ENCODE results near the gene SMIM27. TPM values are rescaled to one million over a fixed set of nuclear protein-coding genes. Genes with fewer than 3 reads are reported as not detected.

Gene SMIM27
- total RNA-seq, 1 donor from 2014 or later = 7.8 TPM

DNA sequence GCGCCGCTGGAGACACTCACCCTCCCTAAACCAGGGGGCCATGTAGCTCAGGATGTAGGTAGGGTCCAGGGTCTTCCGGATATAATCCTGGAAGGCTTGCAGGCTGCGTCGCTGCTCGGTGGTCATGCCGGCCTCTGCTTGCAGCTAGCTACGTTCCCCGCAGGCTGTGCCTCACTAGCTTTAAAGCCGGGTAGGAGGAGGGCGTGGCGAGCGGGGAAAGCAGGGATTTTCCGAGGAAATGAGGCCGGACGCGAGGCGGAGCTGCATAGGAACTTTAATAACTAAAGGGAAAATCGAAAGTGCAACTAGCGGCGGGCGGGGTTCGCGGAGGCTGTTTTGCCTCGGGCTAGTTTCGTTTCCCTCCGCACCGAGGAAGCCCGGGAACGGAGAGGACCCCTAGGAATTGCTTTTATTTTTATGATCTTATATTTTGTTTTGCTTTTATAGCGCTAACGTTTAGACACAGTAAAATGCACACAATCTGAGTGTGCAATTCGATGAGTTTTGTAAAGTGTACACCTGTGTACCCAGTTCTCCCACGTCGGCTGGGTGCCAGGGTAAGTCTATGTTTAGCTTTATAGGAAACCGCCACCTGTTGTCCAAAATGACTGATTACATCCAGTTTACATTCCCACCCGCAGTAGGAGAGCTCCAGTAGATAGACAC is 26.0 kb upstream of the SMIM27 start, which contains the start of gene RIGI:
Gene RIGI, minus strand, starts transcription at position 156 of the 666 bp plus-strand sequence. Its CDS starts 30 bp downstream, at position 126.
- H3K4me1 Mint-ChIP-seq (ENCODE audit: low read depth, unreplicated experiment) = peaks cover 11% of the 10 kb centered on the region
- peak within 1 kb of the TSS; percentile 94 for H3K4me3 Mint-ChIP-seq (ENCODE audit: unreplicated experiment)
- H3K36me3 Mint-ChIP-seq (ENCODE audit: unreplicated experiment) = peaks cover 6% of the 10 kb centered on the region
- TF ChIP-seq, protein P1, sequence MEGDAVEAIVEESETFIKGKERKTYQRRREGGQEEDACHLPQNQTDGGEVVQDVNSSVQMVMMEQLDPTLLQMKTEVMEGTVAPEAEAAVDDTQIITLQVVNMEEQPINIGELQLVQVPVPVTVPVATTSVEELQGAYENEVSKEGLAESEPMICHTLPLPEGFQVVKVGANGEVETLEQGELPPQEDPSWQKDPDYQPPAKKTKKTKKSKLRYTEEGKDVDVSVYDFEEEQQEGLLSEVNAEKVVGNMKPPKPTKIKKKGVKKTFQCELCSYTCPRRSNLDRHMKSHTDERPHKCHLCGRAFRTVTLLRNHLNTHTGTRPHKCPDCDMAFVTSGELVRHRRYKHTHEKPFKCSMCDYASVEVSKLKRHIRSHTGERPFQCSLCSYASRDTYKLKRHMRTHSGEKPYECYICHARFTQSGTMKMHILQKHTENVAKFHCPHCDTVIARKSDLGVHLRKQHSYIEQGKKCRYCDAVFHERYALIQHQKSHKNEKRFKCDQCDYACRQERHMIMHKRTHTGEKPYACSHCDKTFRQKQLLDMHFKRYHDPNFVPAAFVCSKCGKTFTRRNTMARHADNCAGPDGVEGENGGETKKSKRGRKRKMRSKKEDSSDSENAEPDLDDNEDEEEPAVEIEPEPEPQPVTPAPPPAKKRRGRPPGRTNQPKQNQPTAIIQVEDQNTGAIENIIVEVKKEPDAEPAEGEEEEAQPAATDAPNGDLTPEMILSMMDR (IDR thresholded peaks at IDR 0.05; ENCODE audit: partially characterized antibody, unreplicated experiment) = no peak
- peak within 1 kb of the TSS; percentile 28 for H3K27ac Mint-ChIP-seq (ENCODE audit: unreplicated experiment)
- DNase-seq = peak; percentile 75
- peaks cover 4% of the 10 kb centered on the region for H3K9me3 Mint-ChIP-seq (ENCODE audit: unreplicated experiment)
- peaks cover 2% of the 10 kb centered on the region for H3K27me3 Mint-ChIP-seq (ENCODE audit: unreplicated experiment)

DNA sequence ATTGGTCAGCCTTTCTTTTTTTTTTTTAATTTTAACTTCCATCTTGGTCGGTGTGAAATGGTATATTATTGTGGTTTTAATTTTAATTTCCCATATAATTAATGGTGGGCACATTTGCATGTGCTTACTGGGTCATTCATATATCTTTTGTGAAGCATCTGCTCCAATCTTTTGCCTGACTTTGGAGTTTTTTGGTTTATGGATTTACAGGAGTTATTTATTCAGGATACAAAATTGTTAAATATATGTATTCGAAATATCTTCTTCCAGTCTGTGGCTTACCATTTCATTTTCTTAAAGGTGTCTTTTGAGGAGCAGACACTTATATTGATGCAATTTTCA is 25.4 kb upstream of the SMIM27 start:
- peaks cover 4% of the 10 kb centered on the region for H3K9me3 Mint-ChIP-seq (ENCODE audit: unreplicated experiment)
- H3K27ac Mint-ChIP-seq (ENCODE audit: unreplicated experiment) = no peak overlapping the region
- TF ChIP-seq, protein P1 (IDR thresholded peaks at IDR 0.05; ENCODE audit: partially characterized antibody, unreplicated experiment) = no peak

DNA sequence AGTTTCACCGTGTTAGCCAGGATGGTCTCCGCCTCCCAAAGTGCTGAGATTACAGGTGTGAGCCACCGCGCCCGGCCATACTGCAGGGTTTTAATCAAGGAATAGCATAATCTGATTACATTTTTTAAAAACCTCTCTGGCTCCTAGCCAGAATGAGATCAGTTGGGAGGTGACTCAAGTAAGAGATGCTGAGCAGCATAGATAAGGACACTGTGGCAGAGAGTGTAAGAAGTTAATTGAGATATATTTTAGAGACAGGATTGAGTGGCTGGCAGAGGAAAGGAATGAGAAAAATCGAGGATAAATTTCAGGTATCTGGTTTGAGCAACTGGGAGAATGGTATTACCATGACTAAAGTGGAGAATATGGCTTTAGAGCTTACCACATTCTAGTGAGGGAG is 18.8 kb upstream of the SMIM27 start:
- no peak overlapping the region for H3K4me3 Mint-ChIP-seq (ENCODE audit: unreplicated experiment)
- H3K4me1 Mint-ChIP-seq (ENCODE audit: low read depth, unreplicated experiment) = no peaks in the 10 kb centered on the region
- no peak overlapping the region for H3K27ac Mint-ChIP-seq (ENCODE audit: unreplicated experiment)
- no peaks in the 10 kb centered on the region for H3K27me3 Mint-ChIP-seq (ENCODE audit: unreplicated experiment)
- DNase-seq = no peak
- peaks cover 4% of the 10 kb centered on the region for H3K36me3 Mint-ChIP-seq (ENCODE audit: unreplicated experiment)
- TF ChIP-seq, protein P1 (IDR thresholded peaks at IDR 0.05; ENCODE audit: partially characterized antibody, unreplicated experiment) = no peak
- no peaks in the 10 kb centered on the region for H3K9me3 Mint-ChIP-seq (ENCODE audit: unreplicated experiment)

More for the DNA sequence above, 25.4 kb upstream of the SMIM27 start:
- peaks cover 2% of the 10 kb centered on the region for H3K27me3 Mint-ChIP-seq (ENCODE audit: unreplicated experiment)
- peaks cover 8% of the 10 kb centered on the region for H3K36me3 Mint-ChIP-seq (ENCODE audit: unreplicated experiment)
- peaks cover 11% of the 10 kb centered on the region for H3K4me1 Mint-ChIP-seq (ENCODE audit: low read depth, unreplicated experiment)
- peak overlapping the region; percentile 94 for H3K4me3 Mint-ChIP-seq (ENCODE audit: unreplicated experiment)
- no peak for DNase-seq

- TF ChIP-seq, protein P1 (IDR thresholded peaks at IDR 0.05; ENCODE audit: partially characterized antibody, unreplicated experiment) = no peak
- H3K27ac Mint-ChIP-seq (ENCODE audit: unreplicated experiment) = no peak overlapping the region
Measured at GRCh38 chr9:32533816-32534215, 18.3 kb upstream of the SMIM27 start.

GRCh38 chr9:32543047-32543446 is 9.1 kb upstream of the SMIM27 start:
- H3K4me3 Mint-ChIP-seq (ENCODE audit: unreplicated experiment) = no peak overlapping the region
- no peaks in the 10 kb centered on the region for H3K36me3 Mint-ChIP-seq (ENCODE audit: unreplicated experiment)
- TF ChIP-seq, protein P1 (IDR thresholded peaks at IDR 0.05; ENCODE audit: partially characterized antibody, unreplicated experiment) = no peak
- H3K9me3 Mint-ChIP-seq (ENCODE audit: unreplicated experiment) = no peaks in the 10 kb centered on the region
- no peak overlapping the region for H3K27ac Mint-ChIP-seq (ENCODE audit: unreplicated experiment)
- no peaks in the 10 kb centered on the region for H3K4me1 Mint-ChIP-seq (ENCODE audit: low read depth, unreplicated experiment)
- H3K27me3 Mint-ChIP-seq (ENCODE audit: unreplicated experiment) = no peaks in the 10 kb centered on the region
- no peak for DNase-seq

More at GRCh38 chr9:32533816-32534215, 18.3 kb upstream of the SMIM27 start:
- Mint-ChIP-seq H3K4me1 (ENCODE audit: low read depth, unreplicated experiment) (no peaks in the 10 kb centered on the region), H3K9me3 (ENCODE audit: unreplicated experiment) (no peaks in the 10 kb centered on the region), H3K27me3 (ENCODE audit: unreplicated experiment) (no peaks in the 10 kb centered on the region), H3K36me3 (ENCODE audit: unreplicated experiment) (peaks cover 4% of the 10 kb centered on the region), H3K4me3 (ENCODE audit: unreplicated experiment) (no peak overlapping the region)
- DNase-seq = no peak
